SK-N-SH treated with all-trans-retinoic acid at 6 μM for 48 hours (cell line): Measurements from ENCODE around the gene RASL12.

Experiments
- ATAC-seq: fragments of 200-7000 bp; cut with Tn5 transposase; 3 replicates; pipeline ENCODE4 v1.9.1; 2020; ENCODE audit warnings: mild to moderate bottlenecking, moderate library complexity
- ARNTL ChIP-seq: fragments of 450-650 bp; formaldehyde crosslinking; IDR thresholded peaks from 2 replicates; pipeline ENCODE4 v1.5.0; 2020; ENCODE audit warnings: low read depth, mild to moderate bottlenecking, moderate library complexity, borderline replicate concordance
- BACH2 ChIP-seq: fragments of 250-450 bp; sonication (Bioruptor Pico); IDR thresholded peaks from 2 replicates; pipeline ENCODE4 v1.9.0; 2021; ENCODE audit warnings: mild to moderate bottlenecking, borderline replicate concordance
- CSDC2 ChIP-seq: fragments of 250-450 bp; sonication (Bioruptor Pico); IDR thresholded peaks from 2 replicates; pipeline ENCODE4 v1.5.0; 2020; ENCODE audit warnings: mild to moderate bottlenecking, moderate library complexity
- CSRNP3 ChIP-seq: fragments of 250-450 bp; sonication (Bioruptor Pico); IDR thresholded peaks from 2 replicates; pipeline ENCODE4 v1.5.1; 2021; ENCODE audit warnings: mild to moderate bottlenecking, moderate library complexity
- GLIS3 ChIP-seq: fragments of 250-450 bp; sonication (Bioruptor Pico); IDR thresholded peaks from 2 replicates; pipeline ENCODE4 v1.5.0; 2020; ENCODE audit warnings: mild to moderate bottlenecking, moderate library complexity
- ISL1 ChIP-seq: fragments of 250-450 bp; sonication (Bioruptor Pico); IDR thresholded peaks from 2 replicates; pipeline ENCODE4 v2.1.2; 2022; ENCODE audit warnings: mild to moderate bottlenecking, moderate library complexity
- OSR1 ChIP-seq: fragments of 250-450 bp; sonication (Bioruptor Pico); IDR thresholded peaks from 2 replicates; pipeline ENCODE4 v1.8.0; 2022; ENCODE audit warnings: moderate library complexity, mild to moderate bottlenecking, inconsistent platforms
- PATZ1 ChIP-seq: fragments of 250-450 bp; sonication (Bioruptor Pico); IDR thresholded peaks from 2 replicates; pipeline ENCODE4 v1.8.0; 2020; ENCODE audit warnings: mild to moderate bottlenecking, moderate library complexity, borderline replicate concordance
- PPARA ChIP-seq: fragments of 250-450 bp; sonication (Bioruptor Pico); IDR thresholded peaks from 2 replicates; pipeline ENCODE4 v1.5.0; 2020; ENCODE audit warnings: mild to moderate bottlenecking, borderline replicate concordance
- RARB ChIP-seq: fragments of 250-450 bp; sonication (Bioruptor Pico); IDR thresholded peaks from 2 replicates; pipeline ENCODE4 v1.8.0; 2021; ENCODE audit warnings: mild to moderate bottlenecking, moderate library complexity
- SNAI2 ChIP-seq: fragments of 250-450 bp; sonication (Bioruptor Pico); IDR thresholded peaks from 2 replicates; pipeline ENCODE4 v1.5.0; 2020; ENCODE audit warnings: mild to moderate bottlenecking, moderate library complexity
- TCF4 ChIP-seq: fragments of 250-450 bp; sonication (Bioruptor Pico); IDR thresholded peaks from 2 replicates; pipeline ENCODE4 v1.8.0; 2021; ENCODE audit warnings: mild to moderate bottlenecking, moderate library complexity, borderline replicate concordance
- TOX ChIP-seq: fragments of 250-450 bp; sonication (Bioruptor Pico); IDR thresholded peaks from 2 replicates; pipeline ENCODE4 v1.8.0; 2021; ENCODE audit warnings: mild to moderate bottlenecking, moderate library complexity, borderline replicate concordance
- TSHZ2 ChIP-seq: fragments of 250-450 bp; sonication (Bioruptor Pico); IDR thresholded peaks from 2 replicates; pipeline ENCODE4 v1.5.0; 2020; ENCODE audit warnings: mild to moderate bottlenecking, moderate library complexity
- ZC3H10 ChIP-seq: fragments of 250-450 bp; sonication (Bioruptor Pico); IDR thresholded peaks from 2 replicates; pipeline ENCODE4 v1.5.1; 2021; ENCODE audit warnings: mild to moderate bottlenecking, moderate library complexity
- ZFP3 ChIP-seq: fragments of 250-450 bp; sonication (Bioruptor Pico); IDR thresholded peaks from 2 replicates; pipeline ENCODE4 v1.5.0; 2020; ENCODE audit warnings: mild to moderate bottlenecking, moderate library complexity
- ZNF565 ChIP-seq: fragments of 450-650 bp; formaldehyde crosslinking; conservative IDR thresholded peaks from 2 replicates; pipeline ENCODE4 v1.5.0; 2020; ENCODE audit warnings: low read depth, mild to moderate bottlenecking, moderate library complexity
- ZNF8 ChIP-seq: fragments of 450-650 bp; formaldehyde crosslinking; IDR thresholded peaks from 2 replicates; pipeline ENCODE4 v1.5.0; 2020; ENCODE audit warnings: mild to moderate bottlenecking, moderate library complexity

RASL12 gene

GRCh38 chr15:65057549-65057940 is 10.2 kb downstream of the RASL12 start:
- TF ChIP-seq BACH2 (CRISPR knock-in tag) (no peak), ZFP3 (CRISPR knock-in tag) (no peak), SNAI2 (no peak), ISL1 (CRISPR knock-in tag) (no peak), TSHZ2 (CRISPR knock-in tag) (no peak), ZNF8 (no peak), RARB (CRISPR knock-in tag) (no peak), ZC3H10 (CRISPR knock-in tag) (no peak), TCF4 (CRISPR knock-in tag) (no peak)
- no peak for ATAC-seq

- TF ChIP-seq TOX (CRISPR knock-in tag) (no peak), CSDC2 (CRISPR knock-in tag) (no peak), TSHZ2 (CRISPR knock-in tag) (no peak), ZNF8 (no peak), ISL1 (CRISPR knock-in tag) (no peak), SNAI2 (no peak), BACH2 (CRISPR knock-in tag) (no peak), TCF4 (CRISPR knock-in tag) (no peak), ARNTL (CRISPR knock-in tag) (no peak), OSR1 (CRISPR knock-in tag) (no peak)
- TF ChIP-seq, all 23 proteins: peak for 0
- ATAC-seq = no peak
Measured at GRCh38 chr15:65056868-65057548, 10.8 kb downstream of the RASL12 start.

GRCh38 chr15:65056106-65056505 is 11.7 kb downstream of the RASL12 start:
- no peak for ATAC-seq
- TF ChIP-seq ZFP3 (CRISPR knock-in tag) (no peak), BACH2 (CRISPR knock-in tag) (no peak), CSDC2 (CRISPR knock-in tag) (no peak), PATZ1 (no peak), CSRNP3 (CRISPR knock-in tag) (no peak), ZNF8 (no peak), RARB (CRISPR knock-in tag) (no peak), OSR1 (CRISPR knock-in tag) (no peak), PPARA (CRISPR knock-in tag) (no peak), GLIS3 (no peak), TOX (CRISPR knock-in tag) (no peak)
- TF ChIP-seq, all 23 proteins: peak for 0

GRCh38 chr15:65055201-65055870 is 12.5 kb downstream of the RASL12 start:
- no peak for ATAC-seq
- TF ChIP-seq TCF4 (CRISPR knock-in tag) = no peak
- no peak for TF ChIP-seq ARNTL (CRISPR knock-in tag)
- no peak for TF ChIP-seq ISL1 (CRISPR knock-in tag)
- TF ChIP-seq PATZ1 = no peak
- no peak for TF ChIP-seq OSR1 (CRISPR knock-in tag)
- TF ChIP-seq CSDC2 (CRISPR knock-in tag) = no peak
- TF ChIP-seq RARB (CRISPR knock-in tag) = no peak
- no peak for TF ChIP-seq ZNF565 (CRISPR knock-in tag)
- no peak for TF ChIP-seq ZNF8
